Muscle of back (tissue), 11 donors: Measurements from ENCODE around the gene DNASE2B. TPM values are rescaled to one million over a fixed set of nuclear protein-coding genes. Genes with fewer than 3 reads are reported as not detected.

ENCODE experiments used
- DNase-seq, 3 donors: peaks; one replicate each; pipeline versions ENCODE4 v3.0.0 to v3.0.0-alpha.2; 2013
- polyA plus RNA-seq, 10 donors: library from polyadenylated mRNA; unstranded; fragments of 120-200 nt; gene quantifications; one replicate each; pipeline ENCODE4 v1.2.1, GENCODE V29; 2013; ENCODE audit not compliant: insufficient read length in 10 of 10

Gene DNASE2B
- polyA plus RNA-seq, 10 donors, result 0.12 to 0.21 (median 0.14) TPM; not detected in 5

GRCh38 chr1:84452436-84452835, 54.2 kb downstream of the DNASE2B start:
- no peak for DNase-seq

GRCh38 chr1:84462118-84462517, 63.8 kb downstream of the DNASE2B start:
- DNase-seq, result no peak

Other genes starting within 250 kb of the DNASE2B start
- gene SAMD13, start 96.8 kb upstream of the DNASE2B start, polyA plus RNA-seq, result 10 to 100 TPM in 1 of 10 donors, 1 to 10 TPM in 9; 5.7 to 10.2 (median 7.4) TPM
- 10 to 100 TPM; 28.5 to 37.6 (median 31.9) TPM for gene RPF1, start 80.8 kb downstream of the DNASE2B start, polyA plus RNA-seq
- 1 to 10 TPM in 4 of 10 donors, under 1 TPM in 6; 0.32 to 2.8 (median 0.96) TPM for gene SPATA1, start 107.9 kb downstream of the DNASE2B start, polyA plus RNA-seq
- 100 to 1,000 TPM; 166 to 213 (median 181) TPM for gene GNG5, start 108.1 kb downstream of the DNASE2B start, polyA plus RNA-seq
- gene CTBS, start 176.0 kb downstream of the DNASE2B start, polyA plus RNA-seq, result 1 to 10 TPM; 5.8 to 9.0 (median 7.2) TPM